Stimulated activated CD4-positive, alpha-beta T cell treated with anti-CD3 and anti-CD28 coated beads, Interleukin-1b, Interleukin-23, amount 100 ng/mL, for 48 hours (primary cell): Measurements from ENCODE around the gene BNIP3.

ENCODE experiments used
- DNase-seq: peaks from one replicate; pipeline ENCODE4 v3.0.0-alpha.2; 2020

The BNIP3 gene

GRCh38 chr10:131981429-131982184, at the start of gene BNIP3:
Gene BNIP3, minus strand, starts transcription at chr10:131981923. Its CDS starts 117 bp downstream, at chr10:131981806.
- DNase-seq: peak; percentile 92

- no peak for DNase-seq
These were observed 49.3 kb upstream of the BNIP3 start for GRCh38 chr10:132030898-132031463.

DNA sequence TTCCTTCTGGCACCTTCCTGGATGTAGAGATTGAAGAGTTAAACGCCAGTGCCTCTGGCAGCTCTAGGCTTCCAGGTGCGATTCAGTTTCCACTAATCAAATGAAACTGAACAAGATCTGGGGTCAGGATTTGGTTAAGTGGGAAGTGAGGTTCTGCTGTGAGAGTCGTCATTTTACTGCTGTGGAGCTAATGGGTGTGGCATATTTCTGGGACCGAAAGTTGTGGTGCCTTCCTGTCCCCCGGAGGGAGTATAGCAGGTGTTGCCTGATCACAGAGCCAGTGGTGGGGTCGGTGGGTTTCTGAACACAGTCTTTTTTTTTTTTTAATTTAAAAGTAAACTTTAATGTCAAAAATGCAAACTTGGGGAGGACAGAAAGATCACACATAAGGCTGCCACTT, 47.0 kb upstream of the BNIP3 start:
- no peak for DNase-seq

DNA sequence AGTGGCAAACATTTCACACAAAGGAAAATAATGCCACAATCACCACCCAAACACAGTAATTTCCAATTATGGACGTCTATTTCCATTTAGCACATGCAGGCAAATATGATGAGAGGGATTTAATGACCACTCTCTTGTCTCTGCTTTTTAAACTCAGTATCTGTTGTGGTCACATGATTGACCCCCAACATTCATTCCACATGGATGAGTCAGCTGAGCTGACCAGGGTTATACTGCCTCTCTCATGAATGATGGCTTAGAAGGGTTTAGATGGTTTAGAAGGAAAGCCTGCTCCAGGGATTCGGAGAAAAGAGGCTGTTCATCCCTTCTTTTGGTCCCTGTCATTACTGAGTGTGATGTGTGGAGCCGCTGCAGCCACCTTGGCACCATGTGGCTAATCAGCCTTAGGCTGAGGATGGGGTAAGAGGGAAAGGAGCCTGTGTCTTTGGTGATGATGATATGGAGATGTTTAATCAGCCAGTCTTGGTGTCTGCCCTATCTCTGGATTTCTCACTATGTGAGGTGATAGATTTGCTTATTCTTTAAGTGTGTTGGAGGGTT, 45.8 kb upstream of the BNIP3 start:
- DNase-seq: no peak

GRCh38 chr10:132023092-132023811, 41.5 kb upstream of the BNIP3 start:
- DNase-seq: peak; percentile 70

- DNase-seq: no peak
These were observed 40.5 kb upstream of the BNIP3 start for GRCh38 chr10:132022241-132022640.

- no peak for DNase-seq
These were observed 39.9 kb upstream of the BNIP3 start for GRCh38 chr10:132021504-132022143.

DNA sequence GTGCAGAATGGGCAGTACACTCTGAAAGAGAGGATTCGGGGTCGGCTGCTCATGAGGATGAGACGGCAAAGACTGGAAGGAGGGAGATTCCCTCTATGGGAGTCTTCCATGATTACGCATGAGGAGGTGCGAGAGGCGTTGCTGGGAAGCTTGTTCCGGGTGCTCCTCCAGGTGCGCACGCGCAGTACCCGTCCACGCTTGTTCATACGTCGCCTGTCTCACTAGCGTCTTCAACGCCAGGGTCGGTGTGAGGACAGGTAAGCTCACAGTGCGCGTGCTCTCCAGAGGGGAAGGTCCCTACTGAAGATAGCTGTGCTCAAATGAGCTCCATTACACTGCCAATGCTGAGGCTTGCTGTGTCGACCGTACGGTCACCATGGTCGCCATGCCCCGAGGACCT, 39.3 kb upstream of the BNIP3 start:
- no peak for DNase-seq

DNA sequence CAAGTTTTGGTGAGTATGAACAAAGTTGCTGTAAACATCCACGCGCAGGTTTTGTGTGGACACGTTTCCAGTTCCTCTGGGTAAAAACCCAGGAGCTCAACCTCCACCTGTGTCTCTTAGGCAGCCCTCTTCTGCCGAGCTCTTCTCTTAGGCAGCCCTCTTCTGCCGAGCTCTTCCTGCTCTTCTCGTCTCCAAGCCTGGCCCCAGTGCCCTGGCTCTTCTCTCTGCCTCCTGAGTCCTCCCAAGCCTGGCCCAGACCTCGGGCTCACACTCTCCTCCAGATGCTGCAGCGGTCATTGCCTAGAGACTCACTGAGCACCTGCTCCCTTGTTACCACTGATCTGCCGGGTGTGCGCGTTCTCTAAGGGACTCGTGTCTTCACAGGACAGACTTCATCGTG, 38.7 kb upstream of the BNIP3 start:
- no peak for DNase-seq

DNA sequence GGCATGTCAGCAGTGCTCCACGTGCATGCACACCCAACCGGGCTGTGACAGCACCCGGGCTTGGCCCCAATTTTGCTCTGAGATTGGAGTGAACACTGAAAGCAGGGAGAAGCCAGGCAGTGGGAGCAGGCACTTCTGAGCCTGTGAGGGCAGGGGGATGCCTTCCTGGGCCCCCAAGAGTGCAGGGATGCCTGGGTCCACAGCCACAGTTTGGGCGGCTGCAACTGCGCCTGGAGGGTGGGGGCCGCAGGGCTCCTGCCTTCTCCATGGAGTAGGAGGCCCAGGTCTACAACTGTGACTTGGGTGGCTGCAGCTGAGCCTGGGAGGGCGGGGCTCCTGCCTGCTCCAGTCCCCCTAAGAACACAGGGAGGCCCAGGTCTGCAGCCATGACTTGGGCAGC, 37.6 kb upstream of the BNIP3 start:
- DNase-seq: no peak

- no peak for DNase-seq
These were observed 36.7 kb upstream of the BNIP3 start for GRCh38 chr10:132018446-132018845.

DNA sequence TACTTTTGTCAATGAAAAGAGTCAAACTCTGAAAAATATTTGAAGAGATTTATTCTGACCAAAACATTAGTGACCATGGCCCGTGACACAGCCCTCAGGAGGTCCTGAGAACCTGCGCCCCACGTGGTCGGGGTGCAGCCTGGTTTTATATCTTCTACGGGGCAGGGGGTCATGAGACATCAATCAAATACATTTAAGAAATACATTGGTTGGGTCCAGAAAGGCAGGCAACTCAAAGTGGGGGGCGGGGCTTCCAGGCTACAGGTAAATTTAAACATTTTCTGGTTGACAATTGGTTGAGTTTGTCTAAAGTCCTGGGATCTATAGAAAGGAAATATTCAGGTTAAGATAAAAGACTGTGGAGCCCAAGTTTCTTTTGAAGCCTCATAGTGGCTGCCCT, 34.8 kb upstream of the BNIP3 start:
- DNase-seq: no peak

GRCh38 chr10:132011445-132011844, 29.7 kb upstream of the BNIP3 start:
- no peak for DNase-seq

GRCh38 chr10:132011024-132011423, 29.3 kb upstream of the BNIP3 start:
- no peak for DNase-seq

- DNase-seq: no peak
These were observed 28.8 kb upstream of the BNIP3 start for GRCh38 chr10:132010483-132010882.

DNA sequence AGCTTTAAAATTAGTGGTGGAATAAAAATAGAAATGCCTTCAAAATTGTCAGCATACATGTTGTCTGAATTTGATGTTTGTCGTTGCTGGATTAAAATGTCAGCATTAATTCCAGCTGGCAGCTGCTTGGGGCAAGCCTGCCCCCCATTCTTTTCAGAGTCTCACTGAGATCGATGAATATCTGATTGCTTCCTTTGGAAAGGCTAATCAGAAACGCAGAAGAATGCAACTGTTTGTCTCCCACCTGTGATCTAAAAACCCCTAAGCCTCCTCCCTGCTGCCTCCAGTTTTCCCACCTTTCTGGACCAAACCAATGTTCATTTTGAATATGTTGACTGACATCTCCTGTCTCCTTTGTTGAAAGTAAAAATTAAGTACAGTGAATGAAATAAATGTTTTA, 27.9 kb upstream of the BNIP3 start:
- DNase-seq: no peak

GRCh38 chr10:132007681-132008080, 26.0 kb upstream of the BNIP3 start:
- no peak for DNase-seq

- DNase-seq: no peak
These were observed 25.2 kb upstream of the BNIP3 start for GRCh38 chr10:132006966-132007365.

DNA sequence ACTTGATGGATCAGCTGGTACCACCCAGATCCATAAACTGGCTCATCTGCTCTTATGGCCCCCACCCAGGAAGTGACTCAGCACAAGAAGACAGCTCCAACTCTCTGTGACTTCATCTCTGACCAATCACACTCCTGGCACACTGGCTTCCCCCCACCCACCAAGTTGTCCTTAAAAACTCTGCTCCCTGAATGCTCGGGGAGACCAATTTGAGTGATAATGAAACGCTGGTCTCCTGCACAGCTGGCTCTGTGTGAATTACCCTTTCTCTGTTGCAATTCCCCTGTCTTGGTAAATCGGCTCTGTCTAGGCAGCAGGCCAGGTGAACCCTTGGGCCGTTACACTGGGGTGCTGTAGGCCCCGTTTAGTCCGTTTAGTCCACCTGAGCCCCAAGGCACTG, 23.4 kb upstream of the BNIP3 start:
- no peak for DNase-seq

- DNase-seq: no peak
These were observed 22.3 kb upstream of the BNIP3 start for GRCh38 chr10:132004052-132004451.

DNA sequence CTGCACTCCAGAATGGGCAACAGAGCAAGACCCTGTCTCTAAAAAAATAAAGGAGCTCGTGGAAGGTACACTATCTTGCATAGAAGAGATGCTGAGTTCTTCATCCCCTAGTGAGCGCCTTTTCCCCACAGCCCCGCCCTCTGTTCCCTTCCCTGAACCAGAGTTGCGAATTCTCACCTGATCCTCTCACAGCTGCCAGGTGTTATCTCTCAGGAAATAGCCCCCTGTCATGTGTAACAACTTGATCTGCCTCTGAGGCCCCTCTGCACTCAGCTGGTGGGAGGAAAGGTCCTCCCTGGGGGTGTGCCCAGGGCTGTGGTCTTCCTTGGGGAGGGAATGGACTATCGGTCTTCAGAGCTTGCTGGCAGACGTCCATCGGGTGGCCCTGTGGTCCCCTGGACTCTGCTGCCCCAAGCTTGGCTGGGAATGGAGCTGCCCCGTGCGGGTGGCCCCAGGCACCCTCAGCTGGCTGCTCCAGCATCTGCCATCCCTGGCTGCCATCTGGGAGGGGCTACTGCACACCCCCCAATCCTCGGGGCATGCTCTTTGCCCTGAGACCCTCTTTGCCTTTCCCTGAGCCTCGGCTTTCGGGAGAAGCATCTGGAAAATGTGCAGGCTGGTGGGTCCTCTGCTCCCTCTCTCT, 21.7 kb upstream of the BNIP3 start:
- no peak for DNase-seq

- no peak for DNase-seq
These were observed 20.3 kb upstream of the BNIP3 start for GRCh38 chr10:132002004-132002403.
